Measurements from ENCODE around the gene ADAM22.

DNA sequence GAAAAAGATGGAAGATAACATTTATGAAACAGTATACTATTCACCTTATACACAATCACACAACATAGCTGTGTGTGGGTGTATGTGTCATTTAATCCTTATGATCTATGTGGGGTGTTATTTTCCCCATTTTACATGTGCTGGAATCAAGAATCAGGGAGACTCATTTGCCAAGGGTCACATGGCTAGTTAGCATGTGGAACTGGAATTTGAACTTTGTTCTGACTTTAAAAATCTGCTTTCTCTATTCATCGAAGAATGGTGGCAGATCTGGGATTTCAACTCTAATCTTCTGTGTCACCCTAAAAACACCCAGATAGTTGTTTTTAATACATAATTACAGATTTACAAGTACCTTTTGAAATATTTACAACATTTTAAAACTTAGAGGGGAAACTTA is 65.2 kb downstream of the ADAM22 start:
- no peak for TF ChIP-seq EP300 (IDR thresholded peaks at IDR 0.05)
- TF ChIP-seq EHMT2 (IDR thresholded peaks at IDR 0.05; ENCODE audit: low read depth), result no peak
- TF ChIP-seq ZFP36 (IDR thresholded peaks at IDR 0.05; ENCODE audit: borderline replicate concordance, partially characterized antibody), result no peak
- TF ChIP-seq POLR2A (IDR thresholded peaks at IDR 0.05; ENCODE audit: low read length), result no peak
- no peak for TF ChIP-seq RNF2 (IDR thresholded peaks at IDR 0.05; ENCODE audit: borderline replicate concordance, low read depth)
- TF ChIP-seq, protein P1, sequence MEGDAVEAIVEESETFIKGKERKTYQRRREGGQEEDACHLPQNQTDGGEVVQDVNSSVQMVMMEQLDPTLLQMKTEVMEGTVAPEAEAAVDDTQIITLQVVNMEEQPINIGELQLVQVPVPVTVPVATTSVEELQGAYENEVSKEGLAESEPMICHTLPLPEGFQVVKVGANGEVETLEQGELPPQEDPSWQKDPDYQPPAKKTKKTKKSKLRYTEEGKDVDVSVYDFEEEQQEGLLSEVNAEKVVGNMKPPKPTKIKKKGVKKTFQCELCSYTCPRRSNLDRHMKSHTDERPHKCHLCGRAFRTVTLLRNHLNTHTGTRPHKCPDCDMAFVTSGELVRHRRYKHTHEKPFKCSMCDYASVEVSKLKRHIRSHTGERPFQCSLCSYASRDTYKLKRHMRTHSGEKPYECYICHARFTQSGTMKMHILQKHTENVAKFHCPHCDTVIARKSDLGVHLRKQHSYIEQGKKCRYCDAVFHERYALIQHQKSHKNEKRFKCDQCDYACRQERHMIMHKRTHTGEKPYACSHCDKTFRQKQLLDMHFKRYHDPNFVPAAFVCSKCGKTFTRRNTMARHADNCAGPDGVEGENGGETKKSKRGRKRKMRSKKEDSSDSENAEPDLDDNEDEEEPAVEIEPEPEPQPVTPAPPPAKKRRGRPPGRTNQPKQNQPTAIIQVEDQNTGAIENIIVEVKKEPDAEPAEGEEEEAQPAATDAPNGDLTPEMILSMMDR (IDR thresholded peaks at IDR 0.05), result no peak

All from A549 (cell line).